ENCODE data around the gene C1QB. TPM values are rescaled to one million over a fixed set of nuclear protein-coding genes. Genes with fewer than 3 reads are reported as not detected.

The C1QB gene
- total and polyA plus RNA-seq, 2 of the 8 experiments (the other 6 are each of a cell fraction or from before 2014, with no cell fraction given), result not detected

DNA sequence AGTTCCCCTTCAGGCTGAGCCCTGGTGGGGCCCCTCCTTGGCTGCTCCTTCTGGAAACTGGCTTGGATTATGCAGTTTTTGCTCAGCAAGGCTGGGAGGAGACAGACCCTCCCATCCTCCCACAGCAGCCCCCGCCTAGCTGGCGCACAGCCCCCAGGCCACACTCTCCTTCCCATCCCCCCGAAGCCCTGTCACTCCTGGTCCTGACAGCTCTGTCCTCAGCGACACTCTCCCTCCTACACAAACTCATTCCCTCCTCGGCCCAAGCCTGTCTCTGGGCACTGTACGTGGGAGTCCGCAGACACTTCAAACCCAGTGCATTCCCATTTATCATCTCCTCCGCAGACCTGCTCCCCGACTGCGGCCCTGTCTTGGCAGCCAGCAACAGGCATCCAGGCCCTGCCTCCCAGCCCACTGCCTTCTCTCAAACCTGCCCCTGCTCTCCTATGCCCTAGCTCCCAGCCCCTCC is 32.6 kb downstream of the C1QB start (continued):
- TF ChIP-seq GABPA (IDR thresholded peaks at IDR 0.05; ENCODE audit: borderline replicate concordance, insufficient read depth, low read length), result no peak
- TF ChIP-seq, protein P1, sequence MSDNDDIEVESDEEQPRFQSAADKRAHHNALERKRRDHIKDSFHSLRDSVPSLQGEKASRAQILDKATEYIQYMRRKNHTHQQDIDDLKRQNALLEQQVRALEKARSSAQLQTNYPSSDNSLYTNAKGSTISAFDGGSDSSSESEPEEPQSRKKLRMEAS (IDR thresholded peaks at IDR 0.05), result no peak
- no peak for TF ChIP-seq KDM4A (IDR thresholded peaks at IDR 0.05; ENCODE audit: low read depth, low read length, severe bottlenecking)
